PC-3 (cell line): ENCODE data around the gene PRR15L. TPM values are rescaled to one million over a fixed set of nuclear protein-coding genes. Genes with fewer than 3 reads are reported as not detected.
"Not testable (repeated sequence)": the region's sequence is repeated elsewhere in the genome, so short reads cannot be mapped to it uniquely, and the experiment has no call there.

ENCODE experiments used
- ATAC-seq: fragments of 200-7000 bp; cut with Tn5 transposase; 2 replicates; pipeline ENCODE4 v1.9.1; 2020; ENCODE audit warnings: mild to moderate bottlenecking, moderate library complexity
- BruUV-seq: library from RNA; stranded (reverse); fragments of 400-500 nt; replicated peaks from 2 replicates; lab custom pipeline; 2021; lab: Mats Ljungman, UMichigan
- CTCF ChIA-PET: fragments of 300-600 bp; sonication (Branson Sonifier 250); formaldehyde crosslinking; loops from one replicate; lab custom pipeline; 2022; ENCODE audit warnings: antibody characterized with exemption; lab: Charles Lee
- POLR2A ChIA-PET: fragments of 300-600 bp; sonication (Branson Sonifier 250); formaldehyde crosslinking; loops from one replicate; lab custom pipeline; 2022; ENCODE audit warnings: antibody characterized with exemption; ENCODE audit not compliant: unreplicated experiment; lab: Charles Lee
- DNase-seq: peaks from one replicate; pipeline ENCODE4 v3.0.0-alpha.2; 2015
- H2AFZ ChIP-seq: fragments of 300-600 bp; sonication (generic); 2 replicates; pipeline ENCODE4 v1.6.0; 2016; ENCODE audit warnings: antibody characterized with exemption, low read length
- H3F3A ChIP-seq: fragments of 300-600 bp; sonication (generic); one replicate; pipeline ENCODE4 v1.6.0; 2017; ENCODE audit warnings: antibody characterized with exemption, low read length, control low read depth, mild to moderate bottlenecking; ENCODE audit not compliant: unreplicated experiment
- H3K27ac ChIP-seq: fragments of 300-600 bp; sonication (generic); 2 replicates; pipeline ENCODE4 v1.5.1; 2016; ENCODE audit warnings: mild to moderate bottlenecking, low read length
- H3K27me3 ChIP-seq: fragments of 300-600 bp; sonication (generic); 2 replicates; pipeline ENCODE4 v1.6.1; 2016; ENCODE audit warnings: low read length, mixed read lengths
- H3K36me3 ChIP-seq: fragments of 300-600 bp; sonication (generic); 2 replicates; pipeline ENCODE4 v1.6.1; 2016; ENCODE audit warnings: low read depth, mixed run types, low read length, mixed read lengths
- H3K4me1 ChIP-seq: fragments of 300-600 bp; sonication (generic); 2 replicates; pipeline ENCODE4 v1.5.1; 2016; ENCODE audit warnings: low read length; ENCODE audit not compliant: insufficient read depth
- H3K4me2 ChIP-seq: fragments of 300-600 bp; sonication (generic); 2 replicates; pipeline ENCODE4 v1.6.0; 2016; ENCODE audit warnings: low read length
- H3K4me3 ChIP-seq: fragments of 300-600 bp; sonication (generic); 2 replicates; pipeline ENCODE4 v1.5.1; 2016; ENCODE audit warnings: mild to moderate bottlenecking, low read length, mixed read lengths
- H3K79me2 ChIP-seq: fragments of 300-600 bp; sonication (generic); 2 replicates; pipeline ENCODE4 v1.6.1; 2017; ENCODE audit warnings: low read length, mixed read lengths
- H3K9ac ChIP-seq: fragments of 300-600 bp; sonication (generic); 2 replicates; pipeline ENCODE4 v1.6.0; 2016; ENCODE audit warnings: mild to moderate bottlenecking, low read length
- H3K9me2 ChIP-seq: fragments of 300-600 bp; sonication (generic); replicated peaks from 2 replicates; pipeline ENCODE4 v1.6.1; 2016; ENCODE audit warnings: mixed run types, low read length, mixed read lengths
- H3K9me3 ChIP-seq: fragments of 300-600 bp; sonication (generic); 2 replicates; pipeline ENCODE4 v1.6.1; 2016; ENCODE audit warnings: low read length, mixed read lengths
- H4K20me1 ChIP-seq: fragments of 300-600 bp; sonication (generic); 2 replicates; pipeline ENCODE4 v1.6.1; 2016; ENCODE audit warnings: low read length, mixed read lengths
- CTCF ChIP-seq: fragments of 300-600 bp; sonication (generic); conservative IDR thresholded peaks from 2 replicates; pipeline ENCODE4 v1.5.1; 2017; ENCODE audit warnings: antibody characterized with exemption, low read depth, mild to moderate bottlenecking, low read length
- EZH2 ChIP-seq: fragments of 300-600 bp; sonication (generic); IDR thresholded peaks from one replicate; pipeline ENCODE4 v1.6.1; 2017; ENCODE audit warnings: antibody characterized with exemption, mild to moderate bottlenecking, low read length; ENCODE audit not compliant: unreplicated experiment
- EZH2phosphoT487 ChIP-seq: fragments of 300-600 bp; sonication (generic); IDR thresholded peaks from 2 replicates; pipeline ENCODE4 v1.6.1; 2018; ENCODE audit warnings: mild to moderate bottlenecking, antibody characterized with exemption, low read length, borderline replicate concordance
- intact Hi-C: fragments of 100-400 bp; cut with micrococcal nuclease; formaldehyde crosslinking; loops from 2 replicates; pipeline ENCODE4 v1.9.0; 2023
- total RNA-seq: library from RNA; depleted of rRNA; stranded (reverse); fragments of >200 nt; gene quantifications from 2 replicates; pipeline ENCODE4 v1.2.3, GENCODE V29; 2014

Gene PRR15L
- total RNA-seq, 1 experiment from 2014 or later, result 6.0 TPM

- BruUV-seq, result TSS peak; percentile 93
- CTCF ChIA-PET, result interaction anchor here (0.9 to 1.0 kb wide), 3 partner anchors 22 to 54 kb away, joined by 3 to 8 read pairs (median 6); partner anchors contain the start of gene CDK5RAP3
- H2AFZ ChIP-seq, result peak overlapping the region; percentile 73
- H3K9ac ChIP-seq, result peak overlapping the region; percentile 82
- no peaks in the 10 kb centered on the region for H4K20me1 ChIP-seq
- peaks cover 54% of the 10 kb centered on the region for H3K4me1 ChIP-seq
- DNase-seq (no peak), ATAC-seq (peak; percentile 36)
- no peaks in the 10 kb centered on the region for H3K79me2 ChIP-seq
- H3K4me2 ChIP-seq, result peak overlapping the region; percentile 74
- no peaks in the 10 kb centered on the region for H3K36me3 ChIP-seq
- no peaks in the 10 kb centered on the region for H3K9me2 ChIP-seq
- peak overlapping the region; percentile 97 for H3K27ac ChIP-seq
- intact Hi-C loops, result loop anchor here (2.0 kb wide), 1 partner anchor 32 kb away; the partner anchor contains the start of gene CDK5RAP3
- H3K9me3 ChIP-seq, result no peaks in the 10 kb centered on the region
- no peaks in the 10 kb centered on the region for H3F3A ChIP-seq
- POLR2A ChIA-PET, result no interaction called here
- TF ChIP-seq CTCF, result no peak
- no peak for TF ChIP-seq EZH2phosphoT487
- TF ChIP-seq EZH2, result no peak
- peak overlapping the region; percentile 29; the same call in 1 of the 2 replicates for H3K4me3 ChIP-seq
- H3K27me3 ChIP-seq, result no peaks in the 10 kb centered on the region
These were observed 45.3 kb upstream of the PRR15L start for GRCh38 chr17:48002916-48003416.

GRCh38 chr17:48002266-48002915 lies 44.7 kb upstream of the PRR15L start:
- TF ChIP-seq CTCF (no peak), EZH2 (no peak), EZH2phosphoT487 (no peak)
- Histone ChIP-seq H3K9me2 (no peaks in the 10 kb centered on the region), H3K27me3 (no peaks in the 10 kb centered on the region), H3K9ac (peak overlapping the region; percentile 82), H3K4me3 (peak overlapping the region; percentile 29; the same call in 1 of the 2 replicates), H3K4me2 (peak overlapping the region; percentile 74), H2AFZ (peak overlapping the region; percentile 73), H3K27ac (peak overlapping the region; percentile 97), H4K20me1 (no peaks in the 10 kb centered on the region), H3F3A (no peaks in the 10 kb centered on the region), H3K9me3 (no peaks in the 10 kb centered on the region), H3K79me2 (no peaks in the 10 kb centered on the region), H3K4me1 (peaks cover 54% of the 10 kb centered on the region), H3K36me3 (no peaks in the 10 kb centered on the region)
- TSS peak; percentile 20 for BruUV-seq
- intact Hi-C loops, result loop anchor here (2.0 kb wide), 1 partner anchor 32 kb away; the partner anchor contains the start of gene CDK5RAP3
- CTCF ChIA-PET, result interaction anchor here (0.9 to 1.0 kb wide), 3 partner anchors 23 to 53 kb away, joined by 3 to 8 read pairs (median 6); partner anchors contain the start of gene CDK5RAP3
- ATAC-seq (peak; percentile 87), DNase-seq (peak; percentile 94)
- POLR2A ChIA-PET, result interaction anchor here (0.6 kb wide), 1 partner anchor 31 kb away, joined by 3 read pairs; the partner anchor contains the start of gene CDK5RAP3

GRCh38 chr17:48001657-48002056 lies 44.0 kb upstream of the PRR15L start:
- H3K9me2 ChIP-seq, H3K4me3 ChIP-seq, H3K9me3 ChIP-seq, POLR2A ChIA-PET, H3K4me2 ChIP-seq, H2AFZ ChIP-seq, DNase-seq, H4K20me1 ChIP-seq, ATAC-seq, H3K79me2 ChIP-seq, CTCF ChIA-PET, BruUV-seq, H3K36me3 ChIP-seq, H3F3A ChIP-seq, H3K27me3 ChIP-seq: not testable (repeated sequence)
- intact Hi-C loops, result loop anchor here (2.0 kb wide), 1 partner anchor 31 kb away; the partner anchor contains the start of gene CDK5RAP3
- Histone ChIP-seq H3K4me1 (peaks cover 54% of the 10 kb centered on the region), H3K9ac (peak overlapping the region; percentile 82), H3K27ac (peak overlapping the region; percentile 97)
